AG09319 (cell line): ENCODE data around the gene TMEM81.

ENCODE experiments used
- DNase-seq: peaks from one replicate; pipeline ENCODE4 v3.0.0-alpha.2; 2010; ENCODE audit warnings: low read depth; ENCODE audit errors: extremely low read depth
- TF ChIP-seq, protein P1 (sequence below): IDR thresholded peaks from 2 replicates; pipeline ENCODE4 v1.5.1; 2011; ENCODE audit warnings: low read depth, mild to moderate bottlenecking, inconsistent platforms, low read length, moderate library complexity

Gene TMEM81

DNA sequence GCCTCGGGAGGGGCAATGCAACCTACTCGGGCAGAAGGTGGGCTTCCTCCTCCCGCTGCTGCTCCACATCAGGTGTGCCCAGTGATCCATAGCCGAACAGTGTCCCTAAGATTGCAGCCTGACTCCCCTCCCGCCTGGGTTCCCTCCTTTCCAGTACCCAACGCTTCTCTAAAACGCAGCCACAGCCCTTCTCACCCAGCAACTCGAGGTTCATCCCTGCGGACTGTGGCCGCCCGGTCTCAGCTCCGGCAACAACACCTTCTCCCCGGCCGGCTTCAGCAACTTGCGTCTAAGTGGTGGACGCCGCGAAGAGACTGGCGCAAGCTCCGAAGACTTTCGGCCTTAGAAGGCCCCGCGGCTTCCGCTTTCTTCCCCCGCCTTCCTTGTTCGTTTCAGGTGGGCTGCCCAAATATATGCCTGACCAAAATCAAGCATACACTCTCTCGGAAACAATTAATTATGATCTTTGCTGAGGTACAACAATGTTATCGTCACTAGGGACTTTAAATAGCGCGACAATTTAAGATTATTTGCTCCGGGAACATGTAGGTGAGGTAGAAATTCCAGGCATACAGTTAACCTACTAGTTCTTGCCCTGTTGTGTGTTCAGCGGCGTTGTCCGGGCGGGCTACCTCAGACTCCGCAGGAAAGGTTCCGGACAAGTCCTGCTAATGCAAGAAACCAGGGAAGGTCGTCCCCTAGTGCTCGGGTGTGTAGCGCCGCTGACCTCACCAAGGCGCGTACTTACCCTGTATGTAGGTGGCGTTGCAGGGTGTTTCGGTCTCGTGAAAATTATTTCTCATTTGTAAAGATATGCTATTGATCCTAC, 37.6 kb upstream of the TMEM81 start, which contains the start of gene RBBP5:
RBBP5 (minus strand) TSS at position 319 of the 829 bp plus-strand sequence; CDS start at position 214, 105 bp downstream.
- DNase-seq: peak; percentile 98
- TF ChIP-seq, protein P1, sequence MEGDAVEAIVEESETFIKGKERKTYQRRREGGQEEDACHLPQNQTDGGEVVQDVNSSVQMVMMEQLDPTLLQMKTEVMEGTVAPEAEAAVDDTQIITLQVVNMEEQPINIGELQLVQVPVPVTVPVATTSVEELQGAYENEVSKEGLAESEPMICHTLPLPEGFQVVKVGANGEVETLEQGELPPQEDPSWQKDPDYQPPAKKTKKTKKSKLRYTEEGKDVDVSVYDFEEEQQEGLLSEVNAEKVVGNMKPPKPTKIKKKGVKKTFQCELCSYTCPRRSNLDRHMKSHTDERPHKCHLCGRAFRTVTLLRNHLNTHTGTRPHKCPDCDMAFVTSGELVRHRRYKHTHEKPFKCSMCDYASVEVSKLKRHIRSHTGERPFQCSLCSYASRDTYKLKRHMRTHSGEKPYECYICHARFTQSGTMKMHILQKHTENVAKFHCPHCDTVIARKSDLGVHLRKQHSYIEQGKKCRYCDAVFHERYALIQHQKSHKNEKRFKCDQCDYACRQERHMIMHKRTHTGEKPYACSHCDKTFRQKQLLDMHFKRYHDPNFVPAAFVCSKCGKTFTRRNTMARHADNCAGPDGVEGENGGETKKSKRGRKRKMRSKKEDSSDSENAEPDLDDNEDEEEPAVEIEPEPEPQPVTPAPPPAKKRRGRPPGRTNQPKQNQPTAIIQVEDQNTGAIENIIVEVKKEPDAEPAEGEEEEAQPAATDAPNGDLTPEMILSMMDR: peak; percentile 91

DNA sequence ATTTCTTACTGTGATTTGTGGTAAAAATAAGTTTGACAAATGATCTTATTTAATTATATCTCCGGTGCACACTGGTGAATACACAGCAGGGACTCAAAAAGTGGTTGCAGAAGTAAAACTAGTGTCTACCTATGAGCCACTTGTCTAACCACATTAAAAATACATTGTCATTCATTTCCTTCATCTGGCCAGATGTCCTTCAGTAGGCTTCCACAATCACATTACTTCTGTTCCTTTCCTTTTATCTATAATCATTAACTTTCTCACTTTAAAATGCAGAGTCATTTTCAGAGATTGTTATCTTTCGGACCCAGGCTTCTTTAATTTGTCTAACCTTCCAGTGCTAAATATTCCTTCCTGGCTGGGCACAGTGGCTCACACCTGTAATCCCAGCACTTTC, 34.5 kb upstream of the TMEM81 start:
- DNase-seq: no peak
- TF ChIP-seq, protein P1: no peak

DNA sequence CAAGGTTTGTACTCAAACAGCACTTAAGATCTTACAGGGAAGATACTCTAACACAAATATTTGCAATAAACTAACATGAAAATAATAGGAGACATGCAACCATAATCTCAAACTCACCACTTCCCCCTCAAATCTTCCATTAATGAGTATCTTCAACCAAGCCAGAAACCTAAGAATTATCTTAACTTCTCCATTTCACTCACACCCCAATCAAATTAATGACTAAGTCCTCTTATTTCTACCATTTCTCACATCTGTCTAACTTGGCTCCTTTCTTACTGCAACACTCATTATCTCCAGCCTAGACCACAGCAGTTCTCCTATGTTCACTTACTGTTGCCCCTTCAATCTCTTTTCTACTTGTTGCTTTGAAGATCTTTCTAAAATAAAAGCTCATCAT, 27.1 kb upstream of the TMEM81 start:
- no peak for DNase-seq
- TF ChIP-seq, protein P1: no peak

DNA sequence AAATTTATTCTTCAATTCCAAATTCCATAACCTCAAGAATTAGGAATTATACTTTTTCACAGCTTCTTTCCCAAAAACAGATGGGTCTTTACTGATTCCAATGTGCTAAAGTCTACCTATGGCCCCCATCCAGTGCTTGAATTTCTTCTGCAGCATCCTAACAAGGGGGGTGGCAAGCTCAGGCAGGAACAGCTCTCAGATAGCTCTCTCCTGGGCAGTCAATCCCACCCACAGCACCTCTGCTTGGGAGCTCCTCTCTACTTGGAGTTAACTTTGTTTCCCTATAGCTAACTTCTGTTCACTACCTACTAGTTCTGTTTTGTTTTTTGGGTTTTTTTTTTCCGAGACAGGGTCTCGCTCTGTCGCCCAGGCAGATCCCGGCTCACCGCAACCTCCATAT, 25.5 kb upstream of the TMEM81 start:
- TF ChIP-seq, protein P1: no peak
- no peak for DNase-seq

DNA sequence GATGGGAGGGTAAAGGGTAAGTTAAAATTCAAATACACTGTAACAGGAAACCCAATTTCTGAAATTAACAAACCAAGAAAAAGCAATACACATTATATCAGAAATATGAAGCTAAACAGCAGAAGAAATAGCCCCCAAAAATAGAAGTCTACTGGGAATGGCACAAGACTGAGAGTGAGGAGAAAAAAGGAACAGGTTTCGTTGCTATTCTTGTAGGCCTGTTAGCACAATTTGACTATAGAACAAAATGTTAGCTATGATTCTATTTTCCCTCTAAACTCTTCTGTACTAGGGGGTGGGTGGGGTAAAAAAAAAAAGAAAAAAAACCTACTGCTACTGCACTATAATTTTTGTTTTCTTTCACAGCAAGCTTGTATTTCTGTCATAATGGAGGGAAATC, 25.0 kb upstream of the TMEM81 start:
- no peak for DNase-seq
- TF ChIP-seq, protein P1: no peak

DNA sequence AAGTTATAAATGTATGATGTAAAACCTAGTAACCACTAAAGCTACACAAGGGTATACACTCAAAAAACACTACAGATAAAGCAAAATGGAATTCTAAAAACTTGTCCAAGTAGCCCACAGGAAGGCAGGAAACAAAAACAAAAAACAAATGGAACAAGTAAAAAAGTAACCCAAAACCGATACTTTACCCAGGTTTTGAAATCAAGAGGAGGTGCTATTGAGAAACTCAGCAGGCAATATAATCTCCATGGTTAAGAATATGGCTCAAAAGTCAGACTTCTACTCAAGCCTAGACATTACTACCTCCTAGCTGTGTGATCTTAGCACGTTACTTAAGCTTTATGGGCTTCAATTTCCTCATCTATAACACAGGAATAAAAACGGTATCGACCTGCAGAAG, 24.2 kb upstream of the TMEM81 start:
- TF ChIP-seq, protein P1: no peak

DNA sequence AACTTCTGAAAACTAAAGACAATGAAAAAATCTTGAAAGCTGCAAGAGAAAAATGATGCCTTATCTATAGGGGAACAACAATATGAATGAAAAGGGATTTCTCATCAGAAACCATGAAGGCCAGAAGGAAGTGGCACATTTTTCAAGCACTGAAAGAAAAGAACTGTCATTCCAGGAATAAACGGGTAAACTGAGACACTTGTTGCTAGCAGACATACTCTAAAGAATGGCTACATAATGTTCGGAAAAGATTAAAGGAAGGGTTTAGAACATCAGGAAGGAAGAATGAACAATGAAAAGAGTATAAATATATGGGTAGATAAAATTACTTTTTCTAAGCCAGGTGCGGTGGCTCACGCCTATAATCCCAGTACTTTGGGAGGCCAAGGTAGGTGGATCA, 23.1 kb upstream of the TMEM81 start:
- TF ChIP-seq, protein P1: no peak
- no peak for DNase-seq

More for the DNA sequence above, 24.2 kb upstream of the TMEM81 start:
- DNase-seq: no peak
